ENCODE measurements around the gene DAPK2.

Gene DAPK2

GRCh38 chr15:63994073-63994600, 52.1 kb downstream of the DAPK2 start:
- DNase-seq: no peak

- DNase-seq: no peak
Measured at GRCh38 chr15:63992300-63992699, 54.0 kb downstream of the DAPK2 start.

- DNase-seq: no peak
Measured at GRCh38 chr15:63991706-63992105, 54.6 kb downstream of the DAPK2 start.

DNA sequence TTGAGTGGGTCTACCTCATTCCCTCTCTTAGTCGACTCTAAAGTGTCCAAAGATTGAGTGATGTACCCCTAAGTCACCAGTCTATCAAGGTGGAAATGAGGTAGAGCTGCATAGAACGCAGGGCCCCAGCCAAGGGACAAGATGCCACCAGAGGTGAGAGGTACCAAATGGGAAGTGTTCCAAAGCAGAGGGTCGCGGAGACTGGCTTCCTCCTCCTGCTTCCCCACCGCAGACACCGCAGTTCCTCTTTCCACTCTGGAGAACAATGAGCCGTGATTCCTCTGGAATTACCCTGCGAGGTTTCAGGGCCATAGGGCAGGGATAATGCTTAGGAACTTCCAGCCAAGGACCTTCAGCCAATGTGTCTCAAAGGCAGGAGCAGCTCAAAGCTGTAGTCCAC, 55.8 kb downstream of the DAPK2 start:
- DNase-seq: no peak

GRCh38 chr15:63987796-63988378, 58.4 kb downstream of the DAPK2 start:
- DNase-seq: no peak

GRCh38 chr15:63986751-63987341, 59.4 kb downstream of the DAPK2 start:
- no peak for DNase-seq

DNA sequence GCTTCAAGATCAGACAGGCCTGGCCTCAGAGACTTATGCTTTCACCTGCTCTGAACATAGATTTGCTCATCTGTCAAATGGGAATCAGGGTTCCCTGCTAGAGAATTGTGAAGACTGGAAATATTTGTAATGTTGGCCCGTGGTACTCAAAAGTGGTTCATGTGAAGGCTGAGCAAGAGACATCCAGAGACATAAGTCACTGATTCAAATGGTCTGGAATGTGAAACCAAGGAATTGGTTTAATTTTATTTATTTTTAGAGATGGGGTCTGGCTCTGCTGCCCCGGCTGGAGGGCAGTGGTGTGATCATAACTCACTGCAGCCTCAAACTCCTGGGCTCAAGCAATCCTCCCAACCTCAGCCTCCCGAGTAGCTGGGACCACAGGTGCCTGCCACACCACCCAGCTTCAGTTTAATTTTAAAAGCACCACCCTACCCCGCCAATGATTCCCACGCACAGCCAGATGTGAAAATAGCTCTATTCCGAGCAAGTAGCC, 60.1 kb downstream of the DAPK2 start:
- no peak for DNase-seq

DNA sequence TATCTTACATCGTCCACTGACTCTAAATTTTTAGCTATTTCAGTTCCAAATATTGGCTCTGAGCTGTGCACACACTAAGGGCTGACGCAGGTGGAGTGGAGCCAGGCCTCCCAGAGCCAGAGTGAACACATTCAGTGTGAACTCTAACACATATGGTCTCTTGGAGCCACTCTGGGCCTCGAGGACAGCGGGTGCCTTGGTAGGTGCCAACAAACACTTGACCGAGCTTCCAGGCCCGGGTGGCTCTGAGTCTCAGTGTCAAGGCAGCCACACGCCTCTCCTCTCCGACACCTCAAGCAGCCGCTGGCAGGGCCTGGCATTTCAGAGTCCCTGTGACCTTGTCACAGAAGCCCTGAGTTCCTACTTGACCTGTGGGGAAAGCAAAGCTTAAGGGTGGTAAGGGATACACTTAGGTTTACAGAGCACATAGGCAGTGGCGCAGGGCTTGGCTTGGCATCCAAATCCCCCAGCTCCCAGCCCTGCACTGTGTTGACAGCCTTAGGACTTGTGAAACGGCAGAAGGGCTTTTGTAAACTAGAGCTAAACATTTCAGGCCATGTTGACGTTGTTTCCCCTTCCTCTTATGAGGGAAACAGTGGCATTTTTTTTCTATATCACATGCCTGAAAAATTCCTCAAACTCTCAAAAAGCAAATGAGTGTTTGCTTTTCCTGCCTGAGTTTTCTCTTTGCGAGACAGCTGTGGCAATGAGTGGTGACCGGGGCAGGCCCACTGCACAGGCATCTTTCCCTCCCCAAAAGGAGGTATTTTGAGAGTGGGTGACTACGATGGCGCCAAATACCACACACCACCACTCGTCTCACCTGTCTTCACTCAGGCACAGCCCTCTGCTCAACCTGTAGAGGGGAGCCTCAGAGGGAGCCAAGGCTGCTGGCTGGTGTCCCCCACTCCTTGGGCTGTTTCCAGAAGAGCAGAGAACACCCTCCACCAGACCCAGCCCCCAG, 60.8 kb downstream of the DAPK2 start:
- DNase-seq: no peak

GRCh38 chr15:63984331-63984730, 62.0 kb downstream of the DAPK2 start:
- DNase-seq: no peak

DNA sequence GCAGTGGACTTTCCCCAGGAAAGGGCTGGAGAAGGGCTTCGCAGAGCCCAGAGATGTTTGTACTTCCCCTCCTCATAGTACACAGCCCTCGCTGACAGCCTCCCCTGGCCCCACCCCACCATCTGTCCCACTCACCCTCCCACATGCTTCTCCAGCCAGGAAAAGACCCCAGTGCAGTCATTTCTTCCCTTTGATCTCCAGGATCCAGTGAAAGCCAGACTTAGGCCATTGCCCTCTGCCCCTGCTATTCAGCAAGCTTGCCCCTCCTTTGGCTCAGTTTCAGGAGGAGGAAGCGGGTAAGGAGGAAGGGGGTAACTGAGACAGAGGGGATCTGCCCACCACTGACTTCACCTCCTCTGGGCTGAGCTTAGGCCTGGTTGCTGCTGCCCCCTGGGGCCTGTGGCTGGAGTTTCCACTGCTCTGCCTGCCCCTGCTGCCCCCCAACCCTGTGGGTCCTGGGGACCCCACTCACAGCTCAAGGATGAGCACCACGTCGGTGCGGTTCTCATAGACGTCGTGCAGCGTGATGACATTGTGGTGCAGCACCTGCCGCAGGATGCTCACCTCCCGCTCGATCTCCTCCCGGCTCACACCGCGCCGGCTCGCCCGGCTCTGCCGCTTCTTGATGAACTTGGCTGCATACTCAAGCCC, 63.1 kb downstream of the DAPK2 start:
- DNase-seq: no peak

GRCh38 chr15:63982381-63982854, 63.9 kb downstream of the DAPK2 start:
- no peak for DNase-seq

GRCh38 chr15:63981596-63982320, 64.5 kb downstream of the DAPK2 start:
- no peak for DNase-seq

DNA sequence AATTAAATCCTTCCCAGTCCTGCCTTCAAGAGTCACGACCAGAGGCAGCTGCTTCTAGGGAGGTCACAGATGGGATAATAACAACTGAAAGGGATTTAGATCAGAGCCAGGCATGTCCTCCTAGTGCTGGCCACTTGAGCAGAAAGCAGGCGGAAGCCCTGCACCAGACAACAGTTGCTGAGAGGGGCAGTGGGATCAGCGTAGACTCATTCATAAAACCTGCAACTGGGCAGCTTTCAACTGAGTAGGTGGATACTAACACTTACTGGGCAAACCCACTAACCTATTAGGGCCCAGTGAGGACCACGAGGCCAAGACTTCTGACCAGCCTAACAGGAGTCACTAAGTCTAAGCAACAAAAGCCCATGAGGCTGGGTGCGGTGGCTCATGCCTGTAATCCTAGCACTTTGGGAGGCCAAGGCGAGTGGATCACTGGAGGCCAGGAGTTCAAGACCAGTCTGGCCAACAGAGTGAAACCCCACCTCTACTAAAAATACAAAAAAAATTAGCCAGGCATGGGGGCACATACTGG, 67.0 kb downstream of the DAPK2 start:
- no peak for DNase-seq

GRCh38 chr15:63978511-63979261, 67.6 kb downstream of the DAPK2 start:
- DNase-seq: no peak

DNA sequence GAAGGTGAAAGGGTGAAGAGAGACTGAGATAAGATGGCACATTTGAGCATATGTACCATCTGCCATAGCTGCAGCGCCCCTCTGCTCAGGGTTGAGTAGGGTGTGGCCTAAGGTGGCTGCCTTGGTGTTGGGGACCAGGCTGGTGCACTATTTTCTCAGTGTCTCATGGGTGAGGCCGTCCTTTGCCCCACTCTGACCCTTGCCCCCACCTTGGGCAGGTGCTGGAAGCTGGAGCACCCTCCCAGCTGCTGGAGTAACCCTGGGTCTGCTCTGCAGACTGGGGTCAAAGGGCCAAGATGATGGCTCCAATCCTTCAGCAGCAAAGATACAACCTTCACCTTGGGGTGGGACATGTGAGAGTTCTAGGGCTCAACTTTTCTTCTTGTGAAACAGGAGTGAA, 69.2 kb downstream of the DAPK2 start:
- DNase-seq: no peak

DNA sequence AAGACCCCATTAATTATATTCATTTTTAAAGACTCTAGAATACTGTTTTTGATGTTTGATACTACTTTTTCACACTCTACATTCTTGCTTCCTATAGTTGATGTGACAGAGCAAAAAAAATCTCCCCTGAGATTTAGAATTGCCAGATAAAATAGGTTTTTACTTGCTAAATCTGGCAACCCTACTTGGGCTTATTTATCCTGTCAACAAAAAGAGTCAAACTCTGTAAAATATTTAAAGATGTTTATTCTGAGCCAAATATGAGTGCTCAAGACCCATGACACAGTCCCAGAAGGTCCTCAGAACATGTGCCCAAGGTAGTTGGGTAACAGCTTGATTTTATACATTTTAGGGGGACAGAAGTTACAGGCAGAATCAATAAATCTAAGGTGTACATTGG, 72.3 kb downstream of the DAPK2 start:
- DNase-seq: no peak

DNA sequence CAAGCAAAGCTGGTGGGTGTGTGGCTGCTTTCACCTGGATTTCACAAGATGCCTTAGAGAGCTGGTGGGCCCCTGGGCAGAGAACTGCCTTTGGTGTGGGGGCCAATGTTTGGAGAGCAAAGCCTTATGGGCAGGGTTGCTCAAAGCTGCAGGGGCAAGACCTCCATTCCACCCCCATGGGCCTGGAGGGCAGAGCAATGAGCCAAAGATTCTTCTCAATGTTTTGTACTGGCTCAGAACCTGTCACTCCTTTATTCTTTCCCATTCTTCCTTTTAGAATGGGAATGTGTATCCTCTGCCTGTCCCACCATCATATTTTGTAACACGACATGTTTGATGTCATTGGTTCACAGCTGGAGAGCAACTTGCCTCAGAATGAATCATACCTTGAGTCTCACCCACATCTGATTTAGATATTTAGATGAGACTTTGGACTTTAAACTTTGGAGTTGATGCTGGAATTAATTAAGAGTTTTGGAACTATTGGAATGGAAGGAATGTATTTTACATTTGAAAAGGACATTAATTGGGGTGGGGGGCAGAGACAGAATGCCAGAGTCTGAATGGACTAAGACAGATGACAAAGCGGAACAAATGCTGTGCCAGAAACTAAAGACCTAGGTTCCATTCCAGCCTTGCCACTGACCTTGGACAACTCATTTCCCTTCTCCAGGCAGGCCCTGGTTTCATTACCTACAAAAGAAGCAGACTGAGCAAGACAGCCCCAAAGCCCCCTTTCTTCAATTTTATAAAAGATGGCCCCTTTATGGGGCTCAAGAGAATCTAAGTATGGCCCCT, 72.9 kb downstream of the DAPK2 start:
- no peak for DNase-seq

DNA sequence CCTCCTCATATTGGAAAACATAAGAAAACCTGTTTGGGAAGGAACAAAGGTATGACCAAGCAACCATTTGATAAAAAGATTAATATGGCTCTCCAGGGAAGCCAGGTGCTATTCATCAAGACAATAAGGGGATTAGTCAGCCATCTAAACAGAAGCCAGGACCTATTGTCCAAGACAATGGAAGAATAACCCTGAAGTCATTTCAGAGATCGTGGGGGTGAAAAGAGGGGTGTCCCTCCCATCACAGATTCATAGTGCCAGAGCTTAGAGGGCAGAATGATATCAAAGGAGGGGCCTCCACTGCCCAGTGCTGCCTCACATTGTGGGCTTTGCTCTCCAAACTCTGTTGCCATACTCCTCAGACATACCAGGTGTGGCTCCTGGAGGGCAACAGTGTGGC, 73.5 kb downstream of the DAPK2 start:
- DNase-seq: no peak

- no peak for DNase-seq
Measured at GRCh38 chr15:63971904-63972303, 74.4 kb downstream of the DAPK2 start.

- DNase-seq: no peak
Measured at GRCh38 chr15:63971427-63971805, 74.9 kb downstream of the DAPK2 start.

Measured in cortex of kidney (tissue), 1 donor.